ENCODE data around the gene AGAP5. TPM values are rescaled to one million over a fixed set of nuclear protein-coding genes. Genes with fewer than 3 reads are reported as not detected.
"Not testable (repeated sequence)": the region's sequence is repeated elsewhere in the genome, so short reads cannot be mapped to it uniquely, and the experiment has no call there.

Gene AGAP5
- polyA plus RNA-seq (2013, experiment 1 of 2; ENCODE audit: insufficient read length): 3.4 TPM
- polyA plus RNA-seq (2013, experiment 2 of 2; ENCODE audit: insufficient read length): 3.8 TPM

DNA sequence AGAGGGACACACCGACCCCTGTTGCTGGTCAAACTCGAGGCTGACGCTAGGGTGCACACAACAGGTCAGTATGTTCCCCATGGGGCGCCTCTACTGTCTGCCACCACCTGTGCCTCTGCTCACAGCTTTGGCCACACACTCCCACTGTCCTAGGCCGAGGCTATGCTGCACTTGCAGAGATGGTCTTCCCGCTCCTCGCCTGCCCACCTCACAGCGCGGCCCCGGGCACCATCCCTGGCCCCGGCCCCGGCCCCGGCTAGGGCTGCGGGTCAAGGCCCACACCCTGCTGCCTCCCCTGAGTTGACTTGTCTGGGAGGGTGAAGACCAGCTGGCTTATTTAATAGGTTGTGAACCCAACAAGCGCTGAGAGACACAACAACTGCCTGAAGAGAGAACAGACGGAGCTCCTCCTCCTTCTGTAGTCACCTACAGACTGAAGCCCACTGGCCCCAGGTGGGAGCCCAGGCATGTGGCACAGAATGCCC lies at the start of gene AGAP5:
Gene AGAP5, minus strand, starts transcription at position 435 of the 485 bp plus-strand sequence. Its CDS starts 354 bp downstream, at position 81.
- not testable (repeated sequence) for DNase-seq

- no peak for DNase-seq
Observed at GRCh38 chr10:73746721-73747120, 48.8 kb upstream of the AGAP5 start.

GRCh38 chr10:73744664-73744975 lies 46.7 kb upstream of the AGAP5 start:
- peak; percentile 72 for DNase-seq

DNA sequence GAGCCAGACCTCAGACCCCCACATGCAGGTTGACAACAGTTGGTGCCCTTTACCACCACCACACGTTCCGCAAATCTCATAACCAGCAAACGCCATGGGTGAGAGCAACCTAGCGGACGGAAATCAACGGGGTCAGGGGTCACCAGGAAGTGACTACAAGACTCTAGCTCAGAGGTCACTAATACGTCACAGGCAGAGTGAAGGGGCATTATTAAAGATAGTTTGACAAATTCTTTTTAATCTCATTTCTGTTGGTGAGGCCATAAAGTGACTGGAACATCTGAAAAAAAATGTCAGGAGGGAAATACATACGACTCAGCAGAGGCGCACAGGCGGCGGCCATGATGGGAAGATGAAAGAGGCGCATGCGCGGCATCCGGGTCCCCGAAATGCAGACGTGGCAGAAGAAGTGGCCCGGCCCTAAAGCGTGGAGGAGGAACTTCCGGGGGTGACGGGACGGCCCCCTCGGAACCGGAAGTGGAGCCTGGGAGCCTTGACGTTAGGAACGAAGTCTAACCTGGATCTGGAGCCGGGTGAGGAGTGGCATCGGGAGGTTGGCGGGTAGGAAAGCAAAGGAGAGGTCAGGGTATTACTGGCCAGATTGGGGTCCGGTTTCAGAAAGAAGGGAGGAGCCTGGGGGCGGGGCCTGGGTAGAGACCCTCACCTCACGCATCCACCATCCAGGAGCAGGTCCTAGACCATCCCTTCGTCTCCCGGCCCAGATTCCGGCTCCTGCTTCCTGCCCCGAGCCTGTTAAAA lies 46.2 kb upstream of the AGAP5 start, which contains the start of gene SEC24C:
Gene SEC24C, plus strand, starts transcription at position 468 of the 759 bp plus-strand sequence. CDS start 2,461 bp downstream, outside the sequence.
- DNase-seq: peak; percentile 96

GRCh38 chr10:73743327-73743904 lies 45.5 kb upstream of the AGAP5 start:
- no peak for DNase-seq

- DNase-seq: no peak
Observed at GRCh38 chr10:73742454-73742734, 44.5 kb upstream of the AGAP5 start.

DNA sequence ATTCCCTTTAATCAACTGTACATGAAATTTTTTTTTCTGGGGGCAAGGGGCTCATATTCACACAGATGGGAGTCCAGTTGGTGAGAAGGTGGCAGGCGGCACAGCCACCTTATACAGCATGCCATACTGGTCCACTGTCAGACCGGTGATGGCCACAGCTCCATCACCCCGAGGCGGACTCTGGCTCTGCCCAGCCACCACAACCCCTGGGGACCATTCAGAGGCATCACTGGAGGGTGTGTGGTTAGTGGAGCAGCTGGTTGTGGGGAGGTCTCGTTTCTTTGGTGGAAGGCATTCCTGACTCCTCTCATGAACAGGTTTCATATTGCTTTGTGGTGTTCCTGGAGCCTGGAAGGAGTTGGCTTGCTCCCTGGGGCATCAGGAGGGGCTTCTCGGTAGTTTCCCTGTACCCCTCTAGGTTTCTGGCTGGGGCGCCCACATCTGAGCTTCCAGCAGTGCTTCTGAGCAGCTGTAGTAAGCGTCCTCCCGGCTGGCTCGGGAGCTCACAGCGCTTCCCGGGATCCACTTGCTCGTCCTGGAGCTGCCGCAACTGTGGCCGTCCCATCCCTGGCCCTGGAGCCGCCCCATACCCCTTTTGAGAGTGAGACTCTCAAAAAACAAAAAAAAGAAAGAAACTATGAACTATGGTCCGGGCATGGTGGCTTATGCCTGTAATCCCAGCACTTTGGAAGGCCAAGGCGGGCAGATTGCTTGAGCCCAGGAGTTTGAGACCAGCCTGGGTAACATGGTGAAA lies 42.8 kb upstream of the AGAP5 start:
- DNase-seq: not testable (repeated sequence)

DNA sequence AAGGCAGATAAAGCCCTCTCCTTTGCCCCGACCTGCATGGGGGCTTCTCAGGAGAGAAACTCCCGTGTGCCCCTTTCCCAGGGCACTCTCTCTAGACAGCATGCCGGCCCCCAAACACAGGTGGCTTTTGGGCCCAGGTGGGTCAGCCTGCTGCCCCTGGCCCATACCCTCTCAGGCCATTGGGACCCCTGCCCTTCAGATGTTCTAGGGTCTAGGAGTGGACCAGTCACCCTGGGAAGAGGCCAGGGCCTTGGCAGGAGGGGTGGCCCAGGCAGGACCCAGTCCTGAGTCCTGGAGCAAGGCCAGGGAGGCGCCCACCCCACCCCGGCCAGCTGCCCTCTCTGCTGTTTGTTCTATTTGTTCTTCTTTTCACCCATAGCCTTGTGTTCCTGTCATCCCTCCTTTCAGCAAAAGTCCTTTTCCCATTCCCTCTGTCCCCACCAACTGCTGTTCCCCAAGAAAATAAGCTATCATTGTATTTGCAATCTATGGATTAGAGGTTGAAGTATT lies 36.9 kb upstream of the AGAP5 start:
- no peak for DNase-seq

- no peak for DNase-seq
Observed at GRCh38 chr10:73734028-73734720, 36.3 kb upstream of the AGAP5 start.

DNA sequence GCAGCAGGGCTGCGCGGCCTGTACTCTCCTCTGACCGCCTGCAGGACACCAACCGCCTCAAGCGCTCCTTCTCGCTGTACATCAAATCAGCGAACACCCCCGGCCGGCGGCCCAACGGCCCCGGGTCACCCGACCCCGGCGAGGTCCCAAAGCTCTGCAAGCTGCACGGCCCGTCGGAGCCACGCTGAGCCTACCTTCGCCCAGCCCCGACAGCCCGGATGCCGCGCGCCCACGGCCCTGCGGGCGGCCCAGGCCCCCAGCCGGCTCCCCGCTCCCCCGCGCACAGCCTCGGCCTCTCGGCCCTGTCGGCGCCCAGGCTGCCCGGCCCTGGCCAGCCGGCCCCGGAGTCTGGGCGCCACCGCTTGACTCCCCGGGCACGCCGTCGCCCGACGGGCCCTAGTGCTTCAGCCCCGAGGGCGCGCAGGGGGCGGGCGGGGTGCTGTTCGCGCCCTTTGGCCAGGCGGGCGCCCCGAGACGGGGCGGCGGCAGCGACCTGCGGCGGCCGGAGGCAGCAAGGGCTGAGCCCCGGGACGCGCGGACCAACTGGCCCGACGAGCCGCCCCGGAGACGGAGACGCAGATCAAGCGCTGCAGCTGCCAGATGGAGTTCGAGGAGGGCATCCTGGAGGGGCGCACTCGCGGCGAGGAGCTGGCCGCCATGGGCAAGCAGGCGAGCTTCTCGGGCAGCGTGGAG lies 35.2 kb upstream of the AGAP5 start:
- DNase-seq: no peak

GRCh38 chr10:73732426-73732825 lies 34.5 kb upstream of the AGAP5 start:
- DNase-seq: no peak

DNA sequence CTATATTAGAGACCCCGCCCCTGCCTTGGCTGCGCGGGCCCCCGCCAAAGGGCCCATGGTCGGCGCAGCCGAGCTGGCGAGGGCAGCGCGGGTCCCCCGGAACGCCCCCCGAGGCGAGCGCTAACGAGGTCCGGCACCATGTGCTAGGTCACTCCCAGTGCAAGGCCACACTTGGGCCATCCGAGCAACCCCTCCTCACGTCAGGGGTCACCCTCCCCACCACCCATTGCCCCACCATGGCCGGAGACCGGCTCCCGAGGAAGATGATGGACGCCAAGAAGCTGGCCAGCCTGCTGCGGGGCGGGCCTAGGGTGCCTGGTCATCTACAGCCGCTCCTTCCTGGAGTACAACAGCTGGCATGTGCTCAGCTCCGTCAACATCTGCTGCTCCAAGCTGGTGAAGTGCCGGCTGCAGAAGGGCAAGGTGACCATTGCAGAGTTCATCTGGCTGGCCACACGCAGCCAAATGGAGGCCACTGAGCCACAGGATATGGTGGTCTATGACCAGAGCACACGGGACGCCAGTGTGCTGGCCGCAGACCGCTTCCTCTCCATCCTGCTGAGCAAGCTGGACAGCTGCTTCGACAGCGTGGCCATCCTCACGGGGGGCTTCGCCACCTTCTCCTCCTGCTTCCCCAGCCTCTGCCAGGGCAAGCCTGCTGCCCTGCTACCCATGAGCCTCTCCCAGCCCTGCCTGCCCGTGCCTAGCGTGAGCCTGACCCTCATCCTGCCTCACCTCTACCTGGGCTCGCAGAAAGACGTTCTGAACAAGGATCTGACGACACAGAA lies 33.9 kb upstream of the AGAP5 start:
- DNase-seq: no peak

GRCh38 chr10:73730153-73730906 lies 32.4 kb upstream of the AGAP5 start:
- DNase-seq: peak; percentile 94

- peak; percentile 62 for DNase-seq
Observed at GRCh38 chr10:73729781-73730152, 31.9 kb upstream of the AGAP5 start.

- no peak for DNase-seq
Observed at GRCh38 chr10:73723516-73723915, 25.6 kb upstream of the AGAP5 start.

GRCh38 chr10:73720561-73720960 lies 22.7 kb upstream of the AGAP5 start:
- not testable (repeated sequence) for DNase-seq

DNA sequence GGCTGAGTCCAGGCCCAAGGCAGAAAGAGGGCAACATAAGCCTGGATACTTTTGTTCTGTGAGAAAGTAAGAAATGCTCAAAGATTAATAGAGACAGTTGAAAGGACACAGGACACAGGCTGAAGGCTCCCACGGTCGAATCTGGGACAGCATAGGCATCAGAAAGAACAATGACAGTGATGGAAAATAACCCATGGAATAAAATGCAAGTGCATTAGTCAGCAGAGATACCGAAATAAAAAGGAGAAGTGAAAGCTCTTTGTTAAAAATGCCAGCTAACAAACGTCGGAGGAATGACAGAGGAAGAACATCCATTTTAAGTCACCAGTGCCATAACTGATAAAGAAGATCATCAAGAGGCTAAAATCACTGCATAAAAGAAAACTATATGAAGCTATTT lies 19.6 kb upstream of the AGAP5 start:
- DNase-seq: no peak

DNA sequence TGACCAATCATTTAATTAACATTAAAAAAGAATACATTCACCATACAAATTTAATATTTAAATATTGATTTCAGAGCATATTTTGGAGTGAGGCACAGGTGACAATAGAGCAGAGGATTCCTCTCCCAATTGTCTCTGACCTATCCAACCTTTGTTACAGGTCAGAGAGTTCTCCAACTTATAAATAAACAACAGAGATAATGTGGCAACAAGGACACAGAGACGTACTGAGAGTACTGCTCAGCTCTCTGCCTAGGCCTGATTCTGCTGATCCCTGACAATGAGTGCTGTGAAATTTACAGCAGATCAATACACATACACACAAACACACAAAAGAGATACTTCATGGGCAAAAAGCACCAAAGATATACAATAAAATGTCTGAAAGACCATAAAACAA lies 18.3 kb upstream of the AGAP5 start:
- no peak for DNase-seq

GRCh38 chr10:73715179-73716156 lies 17.6 kb upstream of the AGAP5 start:
- not testable (repeated sequence) for DNase-seq
